Hypothalamus (tissue), 51 donors: ENCODE results near the gene BID.

Experiments used
- DNase-seq, 51 donors: peaks; one replicate each; lab custom pipeline; 2025; lab: John Stamatoyannopoulos, UW

BID gene

DNA sequence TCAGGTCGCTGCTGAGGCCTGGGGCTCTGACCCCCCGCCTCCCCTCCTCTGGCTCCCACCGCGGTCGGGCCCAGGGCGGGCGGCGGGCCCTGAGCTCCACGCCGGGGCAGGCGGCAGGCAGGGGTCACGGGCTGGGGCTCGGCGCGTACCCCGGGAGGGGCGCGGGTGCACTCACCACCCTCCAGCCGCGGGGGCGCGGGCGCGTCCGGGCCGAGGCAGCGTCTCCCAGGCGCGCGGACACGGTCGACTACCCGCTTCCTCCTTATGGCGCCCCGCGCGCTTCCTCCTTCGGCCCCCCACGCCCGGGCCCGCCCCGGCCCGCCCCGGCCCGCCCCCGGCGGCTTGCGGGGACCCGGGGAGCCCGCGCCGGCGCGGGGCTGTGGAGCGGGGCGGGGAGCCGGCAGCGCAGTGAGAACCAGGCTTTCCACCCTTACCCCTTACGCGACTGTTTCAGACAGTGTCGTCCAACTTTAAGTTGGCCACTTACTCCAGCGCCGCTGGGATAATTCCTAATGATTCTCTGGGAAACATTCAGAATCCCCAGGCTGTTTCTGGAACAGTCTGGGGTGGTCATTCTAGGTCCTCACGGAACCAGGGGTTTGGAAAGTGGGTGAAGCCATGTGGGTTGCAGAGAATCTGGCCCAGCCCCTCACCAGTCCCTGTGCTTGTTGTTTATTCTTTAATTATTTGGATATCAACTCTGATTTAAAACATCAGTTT, at the start of gene BID:
Gene BID, minus strand, starts transcription at position 264 of the 720 bp plus-strand sequence. CDS start 24,353 bp downstream, outside the sequence.
- peak in 12 of 51 donors; percentile 18 to 47 (median 32) for DNase-seq

DNA sequence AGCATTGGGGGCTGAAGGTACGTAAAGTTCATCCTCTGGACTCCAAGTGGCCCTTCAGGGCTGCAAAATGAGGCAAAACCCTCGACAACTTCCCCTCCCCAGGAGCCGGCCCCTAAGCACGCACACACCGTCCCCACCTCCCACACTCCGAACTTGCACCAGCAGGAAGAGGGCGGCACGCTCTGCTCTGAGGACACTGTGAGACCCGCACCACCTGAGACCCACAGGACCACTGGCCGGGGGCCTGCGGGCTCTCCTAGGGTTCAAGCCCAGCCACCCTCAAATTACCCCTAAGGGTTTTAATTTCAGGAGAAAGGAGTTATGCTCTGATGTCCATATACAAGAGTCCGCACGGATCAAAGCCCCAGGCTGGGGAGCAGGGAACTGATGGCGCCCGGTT, 49.7 kb upstream of the BID start:
- DNase-seq: no peak

DNA sequence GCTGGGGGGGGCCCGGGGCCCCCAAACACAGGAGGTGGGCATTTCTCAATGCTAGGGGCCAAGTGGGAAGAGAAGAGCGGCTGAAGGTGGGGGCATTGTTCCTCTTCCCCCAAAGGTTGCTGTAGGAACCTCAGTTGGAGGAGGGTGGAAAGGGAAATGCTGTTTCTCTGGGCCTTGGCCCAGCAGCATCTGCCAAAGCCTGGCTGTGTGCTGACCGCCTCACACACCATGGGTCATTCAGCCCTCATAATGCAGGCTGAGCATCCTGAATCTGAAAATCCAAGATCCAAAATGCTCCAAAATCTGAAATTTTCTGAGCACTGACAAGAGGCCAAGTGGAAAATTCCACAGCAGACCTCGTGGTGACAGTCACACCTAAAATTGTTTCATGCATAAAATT, 49.0 kb upstream of the BID start:
- DNase-seq: peak in 4 of 51 donors; percentile 15 to 49 (median 17)

DNA sequence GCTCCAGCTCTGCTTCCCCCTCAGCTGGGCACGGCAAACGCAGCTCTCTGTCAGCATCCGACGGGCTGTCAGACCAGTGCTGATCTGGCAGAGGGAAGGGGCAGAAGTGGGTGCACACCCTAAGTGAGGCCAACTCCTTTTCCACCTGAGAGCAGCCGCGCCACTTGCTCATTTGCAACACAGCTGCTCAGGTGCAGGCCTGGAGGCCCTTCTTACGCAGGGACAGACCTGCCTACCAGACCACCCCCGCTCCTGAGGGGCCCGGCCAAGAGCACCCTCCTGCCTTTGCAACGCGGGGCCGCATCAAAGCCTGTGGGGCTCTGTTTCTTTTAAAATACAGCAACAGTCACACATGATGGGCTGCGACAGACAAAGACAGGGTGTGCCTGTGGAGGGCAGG, 47.8 kb upstream of the BID start:
- no peak for DNase-seq

DNA sequence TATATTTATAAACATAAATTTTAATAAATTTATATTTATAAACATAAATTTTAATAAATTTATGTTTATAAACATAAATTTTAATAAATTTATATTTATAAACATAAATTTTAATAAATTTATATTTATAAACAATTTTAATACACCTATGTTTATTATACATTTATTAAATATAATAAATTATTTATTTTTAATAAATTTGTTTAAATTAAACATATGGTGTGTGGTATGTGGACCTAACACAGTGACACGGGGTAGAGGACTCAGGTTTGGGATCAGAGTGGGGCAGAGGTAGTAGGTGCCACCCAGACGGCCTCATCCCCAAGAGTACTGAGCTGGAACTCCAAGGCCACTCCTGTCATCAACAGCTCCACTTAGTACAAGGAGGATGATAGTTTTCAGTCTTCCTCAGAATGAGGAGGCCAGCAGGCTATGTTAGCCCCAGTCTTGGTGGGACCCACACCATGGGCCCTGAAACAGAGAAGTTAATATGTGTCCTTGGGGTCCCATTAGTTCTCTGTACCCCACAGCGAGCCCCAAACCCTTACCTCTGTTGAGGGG, 46.7 kb upstream of the BID start:
- no peak for DNase-seq

DNA sequence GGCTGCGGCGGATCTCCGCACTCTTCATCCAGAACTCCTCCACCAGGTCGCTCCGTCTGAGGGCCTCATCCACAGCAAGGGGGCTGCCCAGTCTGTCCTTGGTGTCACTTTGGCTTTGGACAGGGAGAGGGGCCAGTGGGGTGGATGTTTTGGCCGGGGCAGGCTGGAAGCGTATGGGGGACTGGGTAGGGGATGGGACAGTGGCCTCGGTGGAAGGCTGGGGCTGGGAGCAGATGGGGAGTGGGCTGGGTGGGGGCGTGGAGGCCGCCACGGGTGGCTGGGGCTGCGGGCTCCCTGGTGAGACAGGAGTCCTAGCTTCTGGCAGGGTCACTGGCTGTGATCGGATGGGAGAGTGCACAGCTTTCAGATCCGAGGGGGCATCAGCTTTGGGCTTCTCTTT, 44.4 kb upstream of the BID start:
- no peak for DNase-seq

DNA sequence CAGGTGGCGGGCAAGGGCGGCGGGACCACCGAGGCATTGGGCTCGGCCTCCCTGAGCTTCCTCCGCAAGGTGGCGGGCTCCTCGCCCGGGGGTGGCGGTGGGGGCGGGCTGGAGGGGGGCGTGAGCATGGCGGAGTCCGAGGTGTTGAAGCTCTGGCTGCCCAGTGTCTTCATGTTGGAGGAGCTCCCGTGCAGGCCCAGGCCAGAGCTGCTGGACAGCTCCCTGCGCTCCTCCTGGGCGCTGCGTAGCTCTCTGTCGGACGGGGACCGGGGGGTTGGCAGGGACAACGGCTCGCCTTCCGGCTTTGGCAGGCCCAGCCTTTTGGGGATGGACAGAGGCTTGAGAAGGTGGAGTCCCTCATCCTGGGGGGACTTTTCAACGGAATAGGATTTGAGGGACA, 43.9 kb upstream of the BID start:
- no peak for DNase-seq

DNA sequence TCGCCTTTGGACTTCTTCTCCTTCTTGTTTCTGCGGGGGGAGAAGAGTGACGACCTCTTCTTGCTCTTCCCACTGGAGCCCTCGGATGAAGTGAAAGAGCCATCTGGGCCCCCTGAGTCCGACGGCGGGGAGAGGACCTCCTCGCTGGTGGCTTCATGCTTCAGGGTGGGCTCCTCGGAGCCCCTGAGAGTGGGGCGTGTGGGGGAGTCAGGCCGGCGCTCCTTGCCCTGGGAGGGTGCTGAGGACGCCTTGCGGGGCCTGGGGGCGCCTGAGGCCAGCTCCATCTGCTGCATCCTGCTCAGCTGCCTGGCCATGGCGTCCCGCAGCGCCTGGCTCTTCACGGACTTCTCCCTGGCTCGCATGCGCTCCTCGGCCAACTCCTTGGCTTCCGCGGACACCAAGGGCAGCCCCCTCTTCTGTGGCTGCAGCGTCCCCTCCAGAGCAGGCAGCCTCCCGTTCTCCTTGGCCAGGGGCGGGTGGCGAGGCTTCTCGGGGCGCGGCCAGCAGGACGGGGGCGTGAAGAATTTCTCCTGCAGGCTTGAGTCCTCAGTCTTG, 43.3 kb upstream of the BID start:
- no peak for DNase-seq

DNA sequence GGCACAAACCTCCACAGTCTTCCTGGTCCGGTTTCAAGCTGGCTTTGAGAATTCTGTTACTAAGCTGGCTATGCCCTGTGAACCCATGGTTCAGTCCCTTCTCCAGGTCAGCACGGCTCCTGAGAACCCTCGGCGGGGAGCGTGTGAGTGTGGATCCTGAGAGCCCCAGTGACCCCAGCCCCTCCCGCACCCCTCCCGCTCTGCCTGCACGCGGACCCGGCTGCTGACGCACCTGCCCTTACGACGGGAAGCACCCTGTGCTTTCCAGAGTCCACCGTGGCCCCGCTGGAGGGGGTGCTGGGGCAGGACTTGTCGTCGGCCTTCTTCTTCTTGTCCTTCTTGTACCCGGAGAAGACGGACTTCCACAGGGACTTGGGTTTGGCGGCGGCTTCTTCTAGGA, 42.8 kb upstream of the BID start:
- DNase-seq: no peak

DNA sequence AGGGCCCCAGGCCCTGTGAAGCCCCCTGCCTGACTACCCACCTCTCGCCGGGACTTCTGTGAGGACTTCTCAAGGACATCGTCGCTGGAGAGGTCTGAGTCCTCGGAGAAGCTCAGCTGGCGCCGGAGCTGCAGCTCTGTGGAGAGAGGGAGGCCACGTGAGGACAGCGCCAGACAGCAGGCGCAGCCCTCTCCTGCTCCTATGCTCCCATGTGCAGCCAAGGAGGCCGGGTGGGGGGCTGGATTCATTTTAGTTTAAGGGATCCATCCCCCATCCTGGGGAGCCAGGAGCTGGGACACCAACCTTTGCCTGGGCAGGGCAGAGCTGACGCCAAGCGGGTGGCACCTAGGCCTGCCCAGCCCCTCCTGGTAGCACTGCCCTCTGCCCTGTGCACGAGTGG, 42.4 kb upstream of the BID start:
- no peak for DNase-seq

DNA sequence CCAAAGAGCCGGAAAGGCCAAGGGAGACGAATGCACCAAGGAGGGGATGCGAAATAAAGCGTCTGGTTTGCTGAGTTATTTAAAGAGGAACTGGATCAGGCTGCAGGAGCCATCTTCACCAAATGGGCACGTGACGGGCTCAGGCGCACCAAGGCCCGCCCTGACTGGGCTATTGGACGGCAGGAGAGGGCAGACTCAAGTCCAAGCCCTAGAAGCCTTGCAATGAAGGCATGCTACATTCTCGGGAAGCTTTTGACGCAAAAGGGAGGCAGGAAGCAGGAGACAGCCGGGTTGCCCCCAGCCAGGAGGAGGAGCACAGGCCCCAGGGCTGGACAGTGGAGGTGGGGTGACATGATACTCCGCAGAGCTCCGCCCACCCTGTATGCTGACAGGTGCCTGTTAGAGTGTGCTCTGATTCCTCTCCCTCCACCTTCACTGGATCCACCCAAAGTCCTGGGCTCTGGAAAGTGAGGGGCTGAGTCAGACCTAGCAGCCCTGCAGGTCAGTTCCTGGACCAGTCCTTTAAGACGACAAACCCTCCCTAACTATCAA, 41.5 kb upstream of the BID start:
- DNase-seq: no peak

DNA sequence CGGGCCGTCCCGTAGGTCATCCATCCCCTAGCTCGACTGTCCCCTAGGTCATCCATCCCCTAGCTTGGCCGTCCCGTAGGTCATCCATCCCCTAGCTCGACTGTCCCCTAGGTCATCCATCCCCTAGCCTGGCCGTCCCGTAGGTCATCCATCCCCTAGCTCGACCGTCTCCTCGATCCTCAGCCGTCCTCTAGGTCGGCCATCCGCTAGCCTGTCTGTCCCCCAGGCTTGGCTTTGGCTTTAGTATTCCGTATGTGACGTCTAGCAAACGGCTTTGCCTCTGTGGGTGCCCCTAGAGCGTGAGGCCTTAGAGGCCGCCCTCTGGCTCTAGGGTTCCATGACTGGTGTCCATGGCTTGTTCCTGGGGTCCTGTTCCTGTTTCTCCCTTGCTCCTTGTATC, 40.6 kb upstream of the BID start:
- no peak for DNase-seq

DNA sequence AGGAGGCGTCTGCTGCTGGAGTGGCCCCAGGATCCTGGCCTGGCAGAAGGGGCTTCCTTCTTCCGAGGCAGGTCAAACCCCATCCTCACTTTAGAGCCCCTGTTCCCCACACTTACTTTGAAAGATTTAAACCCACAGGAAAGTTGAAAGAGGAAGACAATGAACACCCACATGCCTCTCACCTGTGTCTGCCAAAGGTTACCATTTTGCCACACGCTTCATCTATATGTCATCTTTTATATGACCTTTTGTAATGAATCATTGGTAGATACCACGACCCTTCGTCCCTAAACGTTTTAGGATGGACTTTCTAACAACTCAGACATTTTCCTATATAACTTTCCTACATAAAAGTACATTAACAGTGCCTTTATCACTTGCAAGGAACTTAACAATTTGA, 39.8 kb upstream of the BID start:
- DNase-seq: no peak

DNA sequence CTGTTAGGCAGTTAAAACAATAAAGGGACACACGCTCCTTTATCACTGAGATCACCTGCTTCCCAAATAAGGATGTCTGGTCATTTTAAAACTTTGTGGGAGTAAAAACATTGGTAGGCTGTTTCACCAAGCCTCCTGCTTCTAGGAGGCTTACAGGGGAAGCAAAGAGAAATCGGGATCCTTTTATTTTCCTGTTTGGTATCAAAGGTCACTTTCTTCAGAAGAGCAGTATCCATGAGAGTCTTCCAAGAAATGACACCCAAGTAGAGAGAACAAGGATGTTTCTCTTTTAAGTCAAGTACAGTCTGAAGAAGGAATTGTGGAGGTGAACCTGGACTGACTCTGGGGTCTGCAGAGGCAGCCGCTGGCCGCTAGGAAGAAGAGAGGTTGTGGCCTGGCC, 36.9 kb upstream of the BID start:
- DNase-seq: no peak

DNA sequence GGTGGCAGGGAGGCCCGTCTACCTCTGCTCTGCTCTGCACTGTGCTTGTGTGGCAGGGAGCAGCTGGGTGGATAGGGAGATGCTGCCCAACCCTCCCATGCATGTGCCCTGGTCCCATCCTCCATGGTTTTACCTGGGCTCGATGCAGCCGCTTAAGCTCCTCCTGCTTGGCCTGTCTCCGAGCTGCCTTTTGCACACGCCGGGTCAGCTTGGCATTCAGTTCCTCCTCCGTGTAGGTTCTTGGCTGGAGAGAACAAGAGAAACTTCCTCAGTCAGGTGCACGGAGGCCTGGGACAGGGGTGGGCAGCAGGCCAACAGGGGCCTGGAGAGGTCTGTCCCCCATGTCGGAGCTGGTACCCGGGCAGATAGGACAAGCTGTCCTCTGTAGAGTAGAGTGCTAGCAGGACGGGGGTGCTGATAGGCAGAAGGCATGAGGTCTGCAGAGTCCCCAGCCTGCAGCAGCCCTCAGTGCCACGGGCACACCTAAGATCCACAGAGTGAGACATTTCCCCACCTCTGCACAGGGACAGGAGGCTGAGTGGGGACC, 36.4 kb upstream of the BID start:
- DNase-seq: no peak

DNA sequence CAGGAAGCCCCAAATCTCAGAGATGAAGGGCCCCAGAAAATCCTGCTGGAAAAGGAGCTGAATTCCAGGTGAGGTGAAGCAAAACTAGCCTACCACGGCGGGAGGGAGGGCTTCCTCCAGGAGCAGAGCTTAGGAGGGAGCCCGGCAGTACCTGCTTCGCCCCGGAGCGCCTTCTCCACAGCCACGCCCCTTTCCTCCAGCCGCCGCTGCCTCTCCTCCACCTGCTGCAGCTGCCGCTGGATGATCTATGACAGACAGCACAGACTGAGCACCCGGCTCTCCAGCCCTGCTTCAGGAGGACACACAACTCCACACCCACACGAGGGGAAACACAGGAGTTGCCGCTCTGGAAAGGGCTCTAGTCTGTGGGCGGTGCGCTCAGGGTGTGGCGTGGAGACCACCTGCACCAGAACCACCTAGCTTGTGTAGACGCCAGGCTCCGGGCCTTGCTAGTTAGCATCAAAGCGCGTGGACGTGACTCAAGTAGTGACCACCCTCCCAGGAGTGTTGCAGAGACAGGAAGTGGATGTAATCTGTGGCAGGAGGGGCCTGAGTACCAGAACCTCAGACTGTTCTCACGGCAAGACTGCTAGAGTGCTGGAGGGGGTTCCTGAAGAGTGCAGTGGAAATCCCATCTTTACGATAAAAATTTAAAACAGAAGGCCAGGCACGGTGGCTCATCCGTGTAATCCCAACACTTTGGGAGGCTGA, 34.6 kb upstream of the BID start:
- DNase-seq: no peak

DNA sequence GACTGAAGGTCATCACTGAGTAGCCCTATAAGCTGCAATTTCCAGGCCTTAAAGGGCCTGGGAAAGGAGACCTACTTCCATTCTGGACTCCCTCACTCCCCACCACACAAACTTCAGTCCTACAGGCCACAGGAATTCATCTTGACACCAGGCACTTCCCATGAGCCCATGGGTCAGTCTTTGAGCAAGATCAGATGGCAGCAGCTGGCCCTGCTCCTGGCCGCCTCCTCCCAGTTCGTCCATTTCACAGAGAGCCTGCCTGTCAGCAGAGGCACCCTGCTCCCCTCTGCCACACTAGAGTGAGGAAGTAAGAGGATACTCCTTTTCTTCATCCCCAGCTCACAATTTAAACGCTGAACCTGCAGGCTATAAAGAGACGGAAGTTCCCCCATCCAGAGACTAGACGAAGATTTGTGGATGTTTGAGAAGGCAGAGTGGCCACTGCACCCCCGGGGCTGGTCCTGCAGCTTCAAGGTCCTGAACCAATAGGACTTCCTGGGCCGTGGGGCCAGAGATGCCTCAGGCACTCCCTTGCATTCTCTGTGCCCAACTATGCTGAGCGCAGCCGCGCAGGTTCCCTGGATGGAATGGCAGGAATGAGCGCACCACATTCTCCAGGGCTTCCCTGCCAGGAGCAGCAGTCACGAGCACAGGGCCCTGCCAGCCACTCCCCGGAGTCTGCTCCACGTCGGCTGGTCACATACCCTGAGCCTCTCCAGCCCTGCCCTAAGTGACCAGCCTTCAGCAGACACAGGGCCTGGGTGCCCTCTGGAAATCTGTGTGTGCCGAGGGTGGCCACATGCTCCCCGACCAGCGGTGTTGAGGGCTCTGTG, 33.5 kb upstream of the BID start:
- no peak for DNase-seq

DNA sequence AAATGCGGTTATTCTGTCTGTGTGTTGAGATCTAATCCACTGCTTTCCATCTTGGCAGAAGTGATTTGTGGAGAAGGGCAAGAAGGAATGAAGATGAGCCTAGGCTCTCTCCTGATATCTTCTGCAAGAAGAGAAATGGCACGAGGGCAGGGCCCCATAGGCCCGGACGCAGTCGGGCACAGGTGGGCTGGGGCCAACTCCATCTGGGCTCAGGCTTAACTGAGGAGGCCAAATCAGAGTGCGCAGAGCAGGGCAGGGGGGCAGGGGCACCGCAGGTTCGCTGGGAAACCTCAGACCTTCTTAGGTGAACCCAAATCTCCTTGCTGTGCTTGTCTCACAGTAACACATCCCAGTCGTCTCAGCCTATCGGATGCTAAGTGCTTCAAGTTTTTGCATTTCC, 32.8 kb upstream of the BID start:
- no peak for DNase-seq

DNA sequence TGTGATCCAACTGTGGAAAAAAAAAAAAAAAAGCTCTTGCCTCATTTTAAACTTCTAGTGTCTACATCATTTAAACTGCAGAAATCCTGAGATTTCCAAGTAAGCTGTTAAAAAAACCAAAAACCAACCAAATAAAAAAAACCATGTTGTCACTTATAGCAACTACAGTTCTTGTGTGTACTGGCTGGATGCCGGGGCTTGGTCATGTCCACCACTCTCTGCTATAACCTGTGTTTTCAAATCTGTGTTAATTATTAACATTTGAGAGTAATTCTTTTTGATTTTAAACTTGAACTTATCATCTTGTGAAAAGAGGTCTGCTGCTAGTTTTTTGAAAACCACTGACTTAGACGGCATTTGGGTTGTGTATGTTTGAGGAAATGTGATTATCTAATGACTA, 32.2 kb upstream of the BID start:
- no peak for DNase-seq

DNA sequence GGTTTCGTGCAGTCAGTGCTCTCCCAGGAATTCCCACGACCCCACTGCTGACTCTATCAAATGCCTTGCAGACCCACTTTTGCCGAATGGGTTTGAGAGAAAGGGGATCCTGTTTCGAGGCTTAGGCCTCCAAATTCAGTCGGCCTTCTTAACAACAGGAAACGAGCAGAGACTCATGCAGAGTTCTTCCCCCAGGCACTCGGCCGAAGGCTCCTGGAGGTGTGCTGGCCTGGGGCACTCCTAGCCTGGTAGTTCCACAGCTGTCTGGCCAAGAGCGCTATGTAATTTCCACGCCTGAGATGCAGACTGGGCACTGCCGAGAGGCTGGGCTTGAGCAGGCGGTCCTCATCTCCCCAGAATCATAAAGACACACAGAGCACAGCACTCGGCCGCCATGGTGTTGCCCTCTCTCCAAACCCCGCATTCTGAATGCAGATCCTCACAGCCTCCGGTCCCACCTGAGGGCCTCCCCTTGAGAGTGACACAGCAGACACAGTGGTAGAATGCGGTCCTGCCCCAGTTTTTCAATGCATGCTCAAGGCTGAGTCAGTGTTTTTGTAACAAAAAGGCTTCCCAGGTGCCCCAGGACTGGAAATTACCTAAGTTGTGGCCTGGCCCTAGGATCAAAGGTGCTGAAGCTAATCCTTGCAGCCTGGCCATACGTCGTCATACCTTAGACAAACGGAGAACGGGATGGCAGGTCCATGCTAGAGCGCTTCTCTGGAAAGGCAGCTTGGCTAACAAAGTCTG, 30.2 kb upstream of the BID start:
- no peak for DNase-seq
